Chondrocyte (in vitro differentiated cells): ENCODE measurements around the gene GRK6. TPM values are rescaled to one million over a fixed set of nuclear protein-coding genes. Genes with fewer than 3 reads are reported as not detected.

Source experiments
- DNase-seq: peaks from one replicate; pipeline ENCODE4 v3.0.0; 2021; ENCODE audit warnings: mixed read lengths, low spot score
- H3K27ac Mint-ChIP-seq: one replicate; pipeline ENCODE4 v1.8.0; 2021; ENCODE audit warnings: mild to moderate bottlenecking, moderate library complexity, mixed read lengths; ENCODE audit not compliant: unreplicated experiment
- H3K27me3 Mint-ChIP-seq: 2 replicates; pipeline ENCODE4 v1.8.0; 2021; ENCODE audit warnings: low read depth, mixed read lengths
- H3K36me3 Mint-ChIP-seq: 2 replicates; pipeline ENCODE4 v1.8.0; 2021; ENCODE audit warnings: low read depth, mixed read lengths
- H3K4me1 Mint-ChIP-seq: 2 replicates; pipeline ENCODE4 v1.8.0; 2021; ENCODE audit warnings: low read depth, mild to moderate bottlenecking, mixed read lengths
- H3K4me3 Mint-ChIP-seq: one replicate; pipeline ENCODE4 v1.8.0; 2021; ENCODE audit warnings: mild to moderate bottlenecking, moderate library complexity, mixed read lengths; ENCODE audit not compliant: unreplicated experiment
- H3K9me3 Mint-ChIP-seq: 2 replicates; pipeline ENCODE4 v1.8.0; 2021; ENCODE audit warnings: low read depth, mixed read lengths
- CTCF ChIP-seq: fragments of 200-600 bp; sonication (generic); IDR thresholded peaks from 2 replicates; pipeline ENCODE4 v1.5.0; 2021; ENCODE audit warnings: antibody characterized with exemption, mild to moderate bottlenecking, moderate library complexity
- total RNA-seq: library from RNA; stranded (reverse); gene quantifications from 3 replicates; pipeline ENCODE4 v1.2.1, GENCODE V29; 2021

The GRK6 gene
- total RNA-seq, 1 donor from 2014 or later: 26.3 TPM

DNA sequence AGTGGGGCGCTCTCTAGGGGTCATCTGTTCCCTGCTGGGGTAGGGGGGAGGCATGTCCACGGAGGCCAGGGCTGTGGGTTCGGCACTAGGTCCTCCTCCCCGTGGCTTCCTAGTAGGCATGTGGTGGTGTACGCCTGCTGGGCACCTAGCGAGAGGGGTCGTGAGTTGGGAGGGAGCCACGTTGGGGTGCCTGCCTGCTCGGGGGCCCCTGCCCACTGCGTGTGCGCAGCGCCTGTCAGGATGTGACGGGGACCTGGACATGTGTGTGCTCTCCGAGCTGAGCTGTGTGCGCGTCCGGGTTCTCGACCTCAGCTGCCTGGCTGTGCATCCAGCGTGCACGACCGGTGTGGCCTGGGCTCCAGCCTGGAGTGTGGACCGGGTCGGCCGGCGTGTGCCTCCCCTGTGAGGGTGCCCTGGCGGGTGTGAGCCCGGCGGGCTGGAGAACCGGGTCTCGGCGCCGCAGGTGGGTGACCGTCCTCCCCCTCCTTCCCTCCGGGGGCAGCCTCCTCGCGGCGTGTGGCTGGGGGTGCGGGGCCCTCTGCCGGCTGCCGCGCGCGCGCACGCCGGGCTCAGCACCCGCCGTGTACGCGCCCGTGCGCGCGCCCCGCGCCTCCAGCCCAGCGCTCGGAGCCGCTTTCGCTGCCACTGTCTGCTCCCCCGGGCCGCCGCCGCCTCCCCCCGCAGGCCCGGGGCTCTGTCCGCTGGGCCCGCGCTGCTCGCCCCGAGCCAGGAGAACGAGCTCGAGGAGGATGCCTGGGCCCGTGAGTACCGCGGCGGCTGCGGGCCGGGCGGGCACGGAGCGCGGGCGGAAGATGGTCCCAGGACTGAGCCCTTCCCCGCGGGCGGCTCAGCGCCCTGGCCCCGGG, 20.0 kb downstream of the GRK6 start, which contains the start of gene PRR7:
Gene PRR7, plus strand, starts transcription at position 615 of the 866 bp plus-strand sequence. CDS start 8,254 bp downstream, outside the sequence.
- H3K9me3 Mint-ChIP-seq: no peaks in the 10 kb centered on the region
- no peaks in the 10 kb centered on the region for H3K27me3 Mint-ChIP-seq
- H3K4me1 Mint-ChIP-seq: peaks cover 21% of the 10 kb centered on the region
- peaks cover 4% of the 10 kb centered on the region for H3K36me3 Mint-ChIP-seq
- H3K4me3 Mint-ChIP-seq: peak within 1 kb of the TSS; percentile 64
- peak within 1 kb of the TSS; percentile 80 for H3K27ac Mint-ChIP-seq
- peak; percentile 94 for DNase-seq
- TF ChIP-seq CTCF: peak; percentile 34

DNA sequence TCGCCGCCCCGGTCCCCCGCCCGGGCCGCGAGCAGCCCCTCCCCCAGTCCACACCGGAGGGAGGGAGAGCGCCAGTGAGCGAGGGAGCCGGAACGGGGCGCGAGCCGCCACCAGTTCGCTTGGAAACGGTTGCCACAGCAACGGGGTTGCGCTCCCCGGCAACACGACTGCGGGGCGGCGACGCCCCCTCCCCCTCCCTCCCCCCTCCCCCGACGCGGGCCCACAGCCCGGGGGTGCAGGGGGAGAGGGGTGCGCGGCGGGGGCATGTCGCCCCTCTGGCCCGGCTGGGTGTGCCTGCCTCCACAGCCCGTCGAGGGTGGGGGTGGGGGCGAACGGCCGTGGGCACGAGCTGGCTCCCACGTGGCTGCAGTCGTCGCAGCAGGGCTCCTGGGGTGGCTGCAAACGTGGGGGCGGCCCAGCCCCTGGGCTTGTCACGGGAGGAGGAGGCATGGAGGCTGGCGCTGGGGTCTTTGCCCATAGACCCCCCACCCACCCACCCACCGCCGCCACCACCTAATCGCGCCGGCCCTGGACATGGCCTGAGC, 20.7 kb downstream of the GRK6 start:
- H3K9me3 Mint-ChIP-seq: no peaks in the 10 kb centered on the region
- DNase-seq: no peak
- no peaks in the 10 kb centered on the region for H3K27me3 Mint-ChIP-seq
- no peak overlapping the region for H3K27ac Mint-ChIP-seq
- peaks cover 2% of the 10 kb centered on the region for H3K36me3 Mint-ChIP-seq
- H3K4me1 Mint-ChIP-seq: peaks cover 21% of the 10 kb centered on the region
- no peak for TF ChIP-seq CTCF
- peak overlapping the region; percentile 64 for H3K4me3 Mint-ChIP-seq

DNA sequence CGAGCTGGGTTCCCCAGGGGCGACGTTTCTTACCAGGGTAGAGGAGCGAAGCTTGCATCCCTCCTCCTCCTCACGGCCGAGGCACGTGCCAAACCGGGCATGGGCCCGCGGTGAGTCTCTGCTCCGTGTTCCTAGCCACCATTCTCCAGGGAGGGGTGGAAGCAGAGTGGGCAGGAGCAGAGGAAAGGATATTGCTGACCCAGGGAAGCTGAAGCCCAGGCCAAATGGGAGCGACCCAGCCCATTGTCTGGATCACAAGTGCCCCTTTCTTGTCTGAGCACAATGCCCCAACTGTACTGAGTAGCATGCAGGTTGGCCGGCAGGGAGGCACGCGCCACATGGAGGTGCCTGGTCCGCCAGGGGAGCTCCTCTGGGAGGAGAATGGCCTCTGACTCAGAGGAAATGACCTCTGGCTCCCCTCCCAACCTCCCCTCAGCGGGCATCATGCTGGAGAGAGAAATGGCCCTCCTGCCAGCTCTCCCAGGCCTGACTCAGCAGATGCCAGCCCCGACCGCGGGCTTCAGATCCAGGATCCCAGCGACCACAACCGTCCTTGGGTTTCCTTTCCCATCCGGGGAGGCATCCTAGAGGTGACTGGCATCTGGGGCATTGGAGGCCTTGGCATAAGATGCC, 21.3 kb downstream of the GRK6 start:
- H3K36me3 Mint-ChIP-seq: no peaks in the 10 kb centered on the region
- peak overlapping the region; percentile 64 for H3K4me3 Mint-ChIP-seq
- H3K27ac Mint-ChIP-seq: peak overlapping the region; percentile 80
- peak; percentile 91 for DNase-seq
- peak; percentile 27 for TF ChIP-seq CTCF
- peaks cover 21% of the 10 kb centered on the region for H3K4me1 Mint-ChIP-seq
- H3K9me3 Mint-ChIP-seq: no peaks in the 10 kb centered on the region
- no peaks in the 10 kb centered on the region for H3K27me3 Mint-ChIP-seq

- no peak for TF ChIP-seq CTCF
- Mint-ChIP-seq H3K4me1 (peaks cover 21% of the 10 kb centered on the region), H3K36me3 (no peaks in the 10 kb centered on the region), H3K4me3 (peak overlapping the region; percentile 64), H3K27ac (peak overlapping the region; percentile 57), H3K9me3 (no peaks in the 10 kb centered on the region), H3K27me3 (no peaks in the 10 kb centered on the region)
- DNase-seq: no peak
Observed at GRCh38 chr5:177448244-177448950, 21.9 kb downstream of the GRK6 start.
